Effector memory CD8-positive, alpha-beta T cell (primary cell): ENCODE measurements around the gene ERMARD.
"Not testable (repeated sequence)": the region's sequence is repeated elsewhere in the genome, so short reads cannot be mapped to it uniquely, and the experiment has no call there.

Experiments
- ATAC-seq: fragments of 150-1000 bp; cut with Tn5 transposase; replicated peaks from 2 replicates; pipeline ENCODE4 v1.10.0; 2021; ENCODE audit warnings: mild to moderate bottlenecking, moderate library complexity
- DNase-seq, 3 experiments: peaks; one replicate each; pipeline ENCODE4 v3.0.0; 2021
- H3K27ac Mint-ChIP-seq, 2 donors: one replicate each; pipeline ENCODE4 v1.8.0; 2022; ENCODE audit warnings: mild to moderate bottlenecking in 2 of 2, mixed read lengths in 2 of 2, moderate library complexity in 2 of 2
- H3K27me3 Mint-ChIP-seq, 2 donors: one replicate each; pipeline ENCODE4 v1.8.0; 2022; ENCODE audit warnings: mixed read lengths in 2 of 2
- H3K36me3 Mint-ChIP-seq: one replicate; pipeline ENCODE4 v1.8.0; 2022; ENCODE audit warnings: mild to moderate bottlenecking, moderate library complexity, mixed read lengths; ENCODE audit not compliant: insufficient read depth
- H3K4me1 Mint-ChIP-seq, 2 donors: one replicate each; pipeline ENCODE4 v1.8.0; 2022; ENCODE audit warnings: low read depth in 2 of 2, mixed read lengths in 2 of 2
- H3K4me3 Mint-ChIP-seq, 2 donors: one replicate each; pipeline ENCODE4 v1.8.0; 2022; ENCODE audit warnings: mild to moderate bottlenecking in 2 of 2, mixed read lengths in 2 of 2, moderate library complexity in 2 of 2
- H3K9me3 Mint-ChIP-seq, 2 donors: one replicate each; pipeline ENCODE4 v1.8.0; 2022; ENCODE audit warnings: mixed read lengths in 2 of 2

The ERMARD gene

DNA sequence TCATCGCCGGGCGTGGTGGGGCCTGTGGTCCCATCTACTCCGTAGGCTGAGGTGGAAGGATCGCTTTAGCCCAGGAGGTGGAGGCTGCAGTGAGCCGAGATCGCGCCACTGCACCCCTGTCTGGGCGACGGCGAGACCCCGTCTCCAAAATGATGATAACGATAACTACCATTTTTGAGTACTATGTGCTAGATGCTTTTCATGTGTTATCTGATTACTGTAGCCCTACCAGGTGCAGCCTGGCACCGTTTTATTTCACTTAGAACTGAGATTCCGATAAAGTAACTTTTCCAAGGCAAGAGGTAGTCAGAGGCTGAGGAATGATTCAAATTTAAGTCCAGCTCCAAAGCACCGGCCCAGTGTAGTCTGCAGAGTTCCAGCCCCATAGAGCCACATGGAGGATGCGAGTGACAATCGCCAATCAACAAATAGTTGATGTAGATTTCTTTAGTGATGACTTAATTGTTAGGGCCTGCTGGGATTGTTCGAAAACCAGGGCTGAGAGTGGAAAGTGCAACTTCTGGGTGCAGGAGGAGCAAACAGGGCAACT is 727 bp downstream of the ERMARD start:
- H3K27ac Mint-ChIP-seq: peak overlapping the region; percentile 98 to 100
- H3K9me3 Mint-ChIP-seq: no peaks in the 10 kb centered on the region
- H3K4me1 Mint-ChIP-seq: peaks cover 10 to 38% of the 10 kb centered on the region in 2 donors
- H3K27me3 Mint-ChIP-seq: no peaks in the 10 kb centered on the region
- H3K4me3 Mint-ChIP-seq: peak overlapping the region; percentile 89 to 99
- DNase-seq: no peak
- peak; percentile 36 for ATAC-seq
- H3K36me3 Mint-ChIP-seq: peaks cover 29% of the 10 kb centered on the region

- peaks cover 47% of the 10 kb centered on the region for H3K36me3 Mint-ChIP-seq
- H3K27ac Mint-ChIP-seq: no peak overlapping the region
- no peaks in the 10 kb centered on the region for H3K9me3 Mint-ChIP-seq
Measured at GRCh38 chr6:169755162-169755561, 3.7 kb downstream of the ERMARD start.

DNA sequence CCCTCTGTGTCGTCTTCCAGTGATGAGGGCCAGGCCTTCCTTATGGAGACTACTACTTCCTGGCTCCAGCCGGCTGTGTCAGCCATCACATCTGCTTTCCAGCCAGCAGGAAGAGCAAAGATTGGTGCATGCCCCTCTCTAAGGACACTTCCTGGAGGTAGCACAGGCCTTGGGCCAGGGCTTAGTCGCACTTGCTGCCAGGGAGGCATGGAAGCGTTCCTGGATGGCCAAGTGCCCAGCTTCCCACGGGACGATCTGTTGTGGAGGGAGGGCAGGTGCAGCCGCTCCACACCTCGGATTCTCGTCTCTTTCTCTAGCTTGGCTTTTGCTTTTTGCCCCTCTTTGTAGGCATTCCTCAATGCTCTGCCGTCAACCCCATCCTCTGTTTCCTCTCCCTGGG is 11.9 kb downstream of the ERMARD start:
- no peaks in the 10 kb centered on the region for H3K27me3 Mint-ChIP-seq
- ATAC-seq (no peak), DNase-seq (no peak)
- no peaks in the 10 kb centered on the region for H3K9me3 Mint-ChIP-seq
- no peaks in the 10 kb centered on the region for H3K4me1 Mint-ChIP-seq
- peak overlapping the region in 1 of 2 donors; percentile 17 for H3K27ac Mint-ChIP-seq
- peaks cover 46% of the 10 kb centered on the region for H3K36me3 Mint-ChIP-seq
- no peak overlapping the region for H3K4me3 Mint-ChIP-seq

More at GRCh38 chr6:169755162-169755561, 3.7 kb downstream of the ERMARD start:
- Mint-ChIP-seq H3K4me3 (no peak overlapping the region), H3K27me3 (no peaks in the 10 kb centered on the region), H3K4me1 (peaks cover 8 to 33% of the 10 kb centered on the region in 2 donors)
- no peak for ATAC-seq
- no peak for DNase-seq

DNA sequence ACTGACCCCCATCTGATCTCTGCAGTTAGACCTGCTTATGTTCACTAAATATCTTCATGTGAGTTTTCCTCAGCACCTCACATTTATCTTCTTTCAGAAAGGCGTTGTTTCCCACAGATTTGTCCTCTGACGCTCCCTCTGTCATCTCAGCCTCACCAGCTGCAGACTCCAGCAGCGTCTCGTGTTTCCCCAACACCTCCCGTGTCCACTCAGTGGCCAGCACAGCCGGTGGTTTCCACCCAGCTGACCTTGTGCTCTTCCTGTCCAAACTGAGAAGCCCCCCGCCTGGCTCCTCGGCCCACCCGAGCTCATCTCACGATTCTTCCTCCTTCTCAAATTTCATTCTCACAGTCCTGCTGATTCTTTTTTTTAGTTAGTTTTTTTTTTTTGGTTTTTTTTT is 12.5 kb downstream of the ERMARD start:
- Mint-ChIP-seq H3K9me3 (no peaks in the 10 kb centered on the region), H3K27me3 (no peaks in the 10 kb centered on the region), H3K36me3 (peaks cover 51% of the 10 kb centered on the region), H3K27ac (peak overlapping the region; percentile 44 to 45), H3K4me1 (no peaks in the 10 kb centered on the region), H3K4me3 (no peak overlapping the region)
- no peak for DNase-seq
- no peak for ATAC-seq

GRCh38 chr6:169765789-169766188 is 14.4 kb downstream of the ERMARD start:
- not testable (repeated sequence) for H3K27ac Mint-ChIP-seq, DNase-seq, H3K4me1 Mint-ChIP-seq, H3K4me3 Mint-ChIP-seq, H3K27me3 Mint-ChIP-seq, ATAC-seq, H3K9me3 Mint-ChIP-seq
- H3K36me3 Mint-ChIP-seq: peaks cover 43% of the 10 kb centered on the region

- Mint-ChIP-seq H3K36me3 (peaks cover 45% of the 10 kb centered on the region), H3K9me3 (no peaks in the 10 kb centered on the region), H3K4me3 (no peak overlapping the region), H3K4me1 (no peaks in the 10 kb centered on the region), H3K27me3 (no peaks in the 10 kb centered on the region), H3K27ac (no peak overlapping the region)
- ATAC-seq: no peak
- DNase-seq: no peak
Measured at GRCh38 chr6:169766232-169766631, 14.8 kb downstream of the ERMARD start.

GRCh38 chr6:169766921-169767736 is 15.7 kb downstream of the ERMARD start:
- DNase-seq: no peak

GRCh38 chr6:169774347-169774746 is 22.9 kb downstream of the ERMARD start:
- Mint-ChIP-seq H3K9me3 (no peaks in the 10 kb centered on the region), H3K27me3 (no peaks in the 10 kb centered on the region), H3K4me1 (no peaks in the 10 kb centered on the region), H3K4me3 (no peak overlapping the region), H3K36me3 (peaks cover 33% of the 10 kb centered on the region), H3K27ac (no peak overlapping the region)
- DNase-seq (no peak), ATAC-seq (no peak)

More at GRCh38 chr6:169766921-169767736, 15.7 kb downstream of the ERMARD start:
- ATAC-seq: no peak
- H3K4me3 Mint-ChIP-seq: no peak overlapping the region
- H3K27ac Mint-ChIP-seq: no peak overlapping the region
- H3K27me3 Mint-ChIP-seq: no peaks in the 10 kb centered on the region
- no peaks in the 10 kb centered on the region for H3K9me3 Mint-ChIP-seq
- peaks cover 45% of the 10 kb centered on the region for H3K36me3 Mint-ChIP-seq
- no peaks in the 10 kb centered on the region for H3K4me1 Mint-ChIP-seq

GRCh38 chr6:169775321-169775720 is 23.9 kb downstream of the ERMARD start:
- H3K27me3 Mint-ChIP-seq: no peaks in the 10 kb centered on the region
- ATAC-seq: no peak
- H3K27ac Mint-ChIP-seq: peak overlapping the region in 1 of 2 donors; percentile 76
- no peak overlapping the region for H3K4me3 Mint-ChIP-seq
- peaks cover 29% of the 10 kb centered on the region for H3K36me3 Mint-ChIP-seq
- H3K9me3 Mint-ChIP-seq: no peaks in the 10 kb centered on the region
- no peak for DNase-seq
- H3K4me1 Mint-ChIP-seq: no peaks in the 10 kb centered on the region

DNA sequence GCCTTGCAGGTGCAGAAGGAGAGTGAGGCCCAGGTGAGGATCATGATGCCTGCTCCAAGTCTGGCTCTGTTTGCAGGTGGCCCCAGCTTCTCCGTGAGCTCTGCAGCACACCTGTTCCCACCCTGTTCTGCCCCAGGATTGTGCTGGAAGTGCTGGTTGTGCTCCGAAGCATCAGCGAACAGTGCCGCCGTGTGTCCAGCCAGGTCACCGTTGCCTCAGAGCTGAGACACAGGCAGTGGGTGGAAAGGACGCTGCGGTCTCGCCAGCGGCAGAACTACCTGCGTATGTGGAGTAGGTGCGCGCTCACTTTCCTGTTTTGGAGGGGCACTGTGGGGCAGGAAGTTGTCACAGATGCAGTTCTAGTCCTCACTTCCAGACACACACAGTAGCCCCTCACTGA is 25.0 kb downstream of the ERMARD start:
- peaks cover 21% of the 10 kb centered on the region for H3K36me3 Mint-ChIP-seq
- DNase-seq: no peak
- H3K27me3 Mint-ChIP-seq: no peaks in the 10 kb centered on the region
- H3K4me1 Mint-ChIP-seq: no peaks in the 10 kb centered on the region
- no peaks in the 10 kb centered on the region for H3K9me3 Mint-ChIP-seq
- H3K4me3 Mint-ChIP-seq: no peak overlapping the region
- ATAC-seq: no peak
- H3K27ac Mint-ChIP-seq: no peak overlapping the region

DNA sequence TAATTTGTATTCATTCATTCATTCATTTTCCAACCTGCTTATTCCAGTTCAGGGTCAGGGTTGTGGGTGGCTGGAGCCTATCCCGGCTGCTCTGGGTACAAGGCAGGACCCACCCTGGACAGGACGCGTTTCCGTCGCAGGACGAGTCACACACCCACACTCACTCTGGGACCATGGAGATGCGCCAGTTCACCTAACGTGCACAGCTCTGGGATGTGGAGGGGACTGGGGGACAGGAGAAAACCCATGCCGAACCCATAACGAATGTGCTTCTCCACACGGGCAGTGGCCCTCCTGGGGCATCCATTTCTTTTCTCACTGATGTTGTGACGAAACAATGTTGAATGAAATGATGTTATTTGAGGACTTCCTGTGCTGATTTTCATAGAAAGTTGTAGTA is 26.5 kb downstream of the ERMARD start:
- Mint-ChIP-seq H3K27me3 (no peaks in the 10 kb centered on the region), H3K9me3 (no peaks in the 10 kb centered on the region), H3K4me3 (no peak overlapping the region), H3K4me1 (no peaks in the 10 kb centered on the region), H3K27ac (no peak overlapping the region), H3K36me3 (peaks cover 7% of the 10 kb centered on the region)
- DNase-seq (no peak), ATAC-seq (no peak)

DNA sequence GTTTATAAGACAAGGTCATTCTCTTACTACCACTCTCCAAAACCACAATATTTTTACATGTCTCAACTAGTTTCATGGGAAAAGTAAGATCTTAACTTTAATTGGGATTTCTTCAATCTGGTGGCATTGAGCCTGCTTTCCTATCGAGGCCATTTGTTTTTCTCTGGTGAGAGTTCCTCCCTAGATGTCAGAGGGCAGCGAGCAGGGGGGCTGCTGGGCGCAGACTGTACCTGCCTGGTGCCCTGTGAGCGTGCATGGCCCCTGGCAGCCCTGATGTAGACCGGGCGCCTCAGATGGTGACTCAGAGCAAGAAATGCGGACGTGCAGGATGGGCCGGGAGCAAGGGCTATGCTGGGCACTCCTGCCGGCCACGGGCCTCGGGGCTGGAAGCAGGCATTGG is 27.2 kb downstream of the ERMARD start:
- H3K4me1 Mint-ChIP-seq: no peaks in the 10 kb centered on the region
- H3K9me3 Mint-ChIP-seq: no peaks in the 10 kb centered on the region
- peaks cover 5% of the 10 kb centered on the region for H3K36me3 Mint-ChIP-seq
- H3K4me3 Mint-ChIP-seq: no peak overlapping the region
- DNase-seq: no peak
- ATAC-seq: no peak
- H3K27ac Mint-ChIP-seq: no peak overlapping the region
- H3K27me3 Mint-ChIP-seq: no peaks in the 10 kb centered on the region

DNA sequence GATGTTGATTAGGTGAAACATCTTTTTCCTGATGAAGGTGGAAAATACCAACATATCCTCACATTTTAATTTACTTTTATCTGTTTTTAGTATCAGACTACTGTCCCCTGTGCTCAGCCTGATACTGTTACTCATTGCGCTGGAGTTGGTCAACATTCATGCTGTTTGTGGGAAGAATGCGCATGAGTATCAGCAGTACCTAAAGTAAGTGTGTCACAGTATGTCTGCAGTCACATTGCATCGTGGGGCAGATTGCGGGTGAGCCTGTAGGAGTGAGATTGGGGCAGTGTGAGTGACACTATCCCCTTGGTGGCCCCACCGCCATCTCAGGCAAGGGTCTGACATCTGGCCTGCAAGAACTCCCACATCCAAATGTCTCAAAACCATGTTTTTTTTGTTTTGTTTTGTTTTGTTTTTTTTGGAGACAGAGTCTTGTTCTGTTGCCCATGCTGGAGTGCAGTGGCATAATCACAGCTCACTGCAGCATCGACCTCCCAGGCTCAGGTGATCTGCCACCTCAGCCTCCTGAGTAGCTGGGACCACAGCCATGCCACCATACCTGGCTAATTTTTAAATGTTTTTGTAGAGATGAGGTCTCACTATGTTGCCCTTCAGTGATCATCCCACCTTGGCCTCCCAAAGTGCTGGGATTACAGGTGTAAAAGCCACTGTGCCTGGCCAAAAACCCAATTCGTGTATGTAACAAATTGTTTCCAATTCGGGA is 27.8 kb downstream of the ERMARD start:
- Mint-ChIP-seq H3K9me3 (no peaks in the 10 kb centered on the region), H3K27me3 (no peaks in the 10 kb centered on the region), H3K4me3 (no peak overlapping the region), H3K36me3 (peaks cover 4% of the 10 kb centered on the region), H3K27ac (no peak overlapping the region), H3K4me1 (no peaks in the 10 kb centered on the region)
- ATAC-seq: no peak
- DNase-seq: no peak

DNA sequence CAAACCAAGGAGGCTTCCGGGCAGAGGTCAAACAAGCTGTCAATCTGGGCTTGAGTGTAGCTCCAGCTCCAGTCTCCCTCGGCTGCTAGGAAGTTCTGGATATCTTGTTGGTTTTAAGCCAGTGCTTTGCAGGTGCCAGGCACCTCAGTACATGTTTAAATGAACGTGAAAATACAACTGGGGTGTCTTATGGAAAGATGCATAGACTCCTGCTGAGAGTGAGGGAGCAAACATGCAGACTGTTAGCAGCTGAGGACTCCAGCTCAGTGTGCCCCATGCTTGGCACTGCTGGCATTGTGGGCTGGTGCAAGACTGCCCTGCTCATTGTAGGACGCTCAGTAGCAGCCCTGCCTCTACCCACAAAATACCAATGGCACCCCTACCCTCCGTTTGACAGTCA is 28.5 kb downstream of the ERMARD start:
- Mint-ChIP-seq H3K4me1 (no peaks in the 10 kb centered on the region), H3K4me3 (no peak overlapping the region), H3K27ac (no peak overlapping the region), H3K27me3 (no peaks in the 10 kb centered on the region), H3K36me3 (peaks cover 4% of the 10 kb centered on the region), H3K9me3 (no peaks in the 10 kb centered on the region)
- ATAC-seq (no peak), DNase-seq (no peak)
